Measurements from ENCODE around the gene LARP6.
"Not testable (repeated sequence)": the region's sequence is repeated elsewhere in the genome, so short reads cannot be mapped to it uniquely, and the experiment has no call there.

The LARP6 gene

DNA sequence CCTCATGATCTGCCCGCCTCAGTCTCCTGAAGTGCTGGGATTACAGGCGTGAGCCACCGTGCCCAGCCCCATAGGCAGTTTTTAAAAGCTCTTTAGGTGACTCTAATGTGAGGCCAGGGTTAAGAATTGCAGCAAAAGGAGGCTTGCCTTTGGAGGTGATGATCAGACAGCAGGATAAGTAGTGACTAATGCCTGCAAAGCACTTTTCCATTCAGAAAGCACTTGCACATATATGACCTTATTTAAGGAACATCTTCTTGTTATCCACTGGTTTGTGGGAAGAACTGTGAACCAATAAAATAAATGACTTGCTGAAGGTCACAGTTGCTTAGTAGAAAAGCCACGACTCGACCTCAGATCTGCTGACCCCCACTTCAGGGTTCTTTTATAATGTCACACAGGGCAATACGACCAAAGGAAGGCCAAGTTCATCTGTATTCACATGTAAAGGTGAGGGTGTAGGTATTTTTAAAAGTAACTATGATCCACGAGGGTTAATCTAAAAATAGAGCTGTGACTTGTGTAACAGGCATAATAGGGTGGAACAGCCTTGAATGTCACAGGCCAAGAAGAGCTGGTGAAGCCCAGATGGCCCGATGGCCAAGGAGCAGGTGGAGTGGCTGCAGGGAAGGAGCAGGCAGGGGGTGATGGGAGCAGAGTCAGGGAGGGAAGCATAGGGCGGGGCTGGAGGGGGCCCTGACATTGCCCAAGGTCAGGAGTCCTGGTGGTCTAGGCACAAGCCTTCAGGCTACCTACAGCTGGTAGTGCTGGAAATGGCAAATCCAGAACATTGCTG, 24.4 kb downstream of the LARP6 start:
- DNase-seq = no peak

GRCh38 chr15:70827721-70828120, 26.2 kb downstream of the LARP6 start:
- DNase-seq = no peak

- no peak for DNase-seq
Observed at GRCh38 chr15:70826634-70827033, 27.3 kb downstream of the LARP6 start.

GRCh38 chr15:70825841-70826240, 28.1 kb downstream of the LARP6 start:
- no peak for DNase-seq

DNA sequence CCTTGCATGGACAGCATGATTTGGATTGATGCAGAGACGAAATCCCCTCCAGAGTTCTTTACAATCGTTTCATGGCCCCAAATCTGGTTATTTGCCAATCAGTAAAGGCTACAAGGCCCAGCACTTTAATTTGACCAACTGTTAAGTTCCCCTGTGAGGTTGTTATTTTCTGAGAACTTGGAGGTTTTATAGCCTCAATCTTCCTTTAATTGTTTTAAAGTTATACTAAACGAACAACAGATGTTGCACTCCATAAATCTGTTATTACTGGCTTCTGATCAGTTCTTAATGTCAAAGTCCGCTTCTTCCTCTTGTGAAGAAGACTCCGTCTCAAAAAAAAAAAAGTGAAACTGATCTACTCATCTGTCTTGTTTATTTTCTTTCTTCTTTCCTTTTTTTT, 30.8 kb downstream of the LARP6 start:
- no peak for DNase-seq

DNA sequence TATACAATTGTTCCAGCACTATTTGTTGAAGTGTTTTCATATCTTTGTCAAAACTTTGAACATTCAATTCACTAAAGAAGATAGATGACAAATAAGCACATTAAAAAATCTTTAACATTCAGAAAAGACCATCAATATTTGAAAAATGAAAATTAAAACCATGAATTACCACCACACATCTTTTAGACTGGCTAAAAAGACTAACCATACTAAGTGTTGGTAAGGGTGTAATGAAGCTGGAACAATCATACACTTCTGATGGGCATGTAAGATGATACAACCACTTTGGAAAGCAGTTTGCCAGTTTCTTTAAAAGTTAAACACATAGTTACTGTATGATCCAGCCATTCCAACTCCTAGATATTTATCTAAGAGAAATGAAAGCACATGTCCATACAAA, 33.7 kb downstream of the LARP6 start:
- no peak for DNase-seq

DNA sequence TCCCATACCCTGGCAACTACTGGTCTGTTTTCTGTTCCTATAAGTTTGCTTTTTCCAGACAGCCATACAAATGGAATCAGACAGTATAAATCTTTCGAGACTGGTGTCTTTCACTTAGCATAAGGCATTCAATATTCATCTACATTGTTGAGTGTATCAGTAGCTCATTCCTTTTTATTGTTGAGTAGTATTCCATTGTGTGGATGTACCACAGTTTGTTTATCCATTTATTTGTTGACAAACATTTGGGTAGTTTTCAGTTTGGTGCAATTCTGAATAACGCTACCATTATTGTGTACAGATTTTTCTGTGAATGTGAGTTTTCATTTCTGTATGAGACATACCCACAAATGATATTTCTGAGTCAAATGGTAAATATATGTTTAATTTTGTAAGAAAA, 35.4 kb downstream of the LARP6 start:
- DNase-seq = no peak

DNA sequence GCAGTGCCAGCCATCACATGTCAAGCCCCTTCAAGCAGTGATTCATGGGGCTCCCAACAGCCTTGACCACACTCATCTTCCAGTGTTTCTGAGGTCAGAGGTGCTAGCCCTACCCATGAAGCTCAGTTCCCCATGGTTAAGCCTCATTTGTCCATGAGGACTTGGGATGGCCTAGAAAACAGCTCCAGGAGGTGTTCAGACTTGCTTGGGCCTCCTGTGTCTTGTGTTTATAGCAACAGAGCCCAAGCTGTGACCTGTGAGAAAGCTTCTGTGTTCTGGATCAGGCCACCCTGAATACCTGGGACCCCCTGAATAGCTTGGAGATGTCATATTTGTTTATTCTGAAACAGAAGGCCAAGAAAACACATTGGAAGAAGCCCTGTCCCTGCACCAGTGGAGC, 36.7 kb downstream of the LARP6 start:
- DNase-seq = no peak

DNA sequence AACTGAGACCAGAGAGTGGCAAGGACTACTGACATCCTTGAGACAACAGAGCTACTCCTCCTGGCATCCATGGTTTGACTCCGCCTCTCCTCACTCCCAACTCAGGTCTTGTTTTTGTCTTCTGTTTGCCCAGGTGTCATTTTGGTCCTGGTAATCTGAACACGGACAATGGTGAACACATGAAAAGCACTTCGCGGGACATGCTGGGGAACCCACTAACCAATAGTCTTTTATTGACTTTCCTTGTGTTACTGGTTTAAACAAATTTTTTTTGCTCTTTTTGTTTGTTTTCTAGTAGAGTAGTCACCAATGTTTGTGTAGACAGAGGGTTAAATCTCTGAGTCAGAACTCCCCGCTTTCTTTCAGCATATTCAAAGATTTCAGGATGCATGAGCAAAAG, 38.4 kb downstream of the LARP6 start:
- no peak for DNase-seq

DNA sequence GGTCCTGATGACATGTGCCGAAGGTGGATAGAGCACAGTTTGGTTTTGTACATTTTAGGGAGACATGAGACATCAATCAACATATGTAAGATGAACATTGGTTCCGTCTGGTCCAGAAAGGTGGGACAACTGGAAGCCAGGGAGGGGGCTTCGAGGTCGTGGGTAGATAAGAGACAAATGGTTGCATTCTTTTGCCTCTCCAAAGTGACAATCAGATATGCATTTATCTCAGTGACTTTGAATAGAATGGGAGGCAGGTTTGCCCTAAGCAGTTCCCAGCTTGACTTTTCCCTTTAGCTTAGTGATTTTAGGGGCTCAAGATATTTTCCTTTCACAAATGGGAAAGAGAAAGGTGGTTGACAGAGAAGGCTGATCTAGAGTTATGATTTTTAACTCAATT, 38.9 kb downstream of the LARP6 start:
- not testable (repeated sequence) for DNase-seq

- no peak for DNase-seq
Observed at GRCh38 chr15:70812827-70813364, 41.1 kb downstream of the LARP6 start.

GRCh38 chr15:70810916-70811578, 42.9 kb downstream of the LARP6 start:
- no peak for DNase-seq

DNA sequence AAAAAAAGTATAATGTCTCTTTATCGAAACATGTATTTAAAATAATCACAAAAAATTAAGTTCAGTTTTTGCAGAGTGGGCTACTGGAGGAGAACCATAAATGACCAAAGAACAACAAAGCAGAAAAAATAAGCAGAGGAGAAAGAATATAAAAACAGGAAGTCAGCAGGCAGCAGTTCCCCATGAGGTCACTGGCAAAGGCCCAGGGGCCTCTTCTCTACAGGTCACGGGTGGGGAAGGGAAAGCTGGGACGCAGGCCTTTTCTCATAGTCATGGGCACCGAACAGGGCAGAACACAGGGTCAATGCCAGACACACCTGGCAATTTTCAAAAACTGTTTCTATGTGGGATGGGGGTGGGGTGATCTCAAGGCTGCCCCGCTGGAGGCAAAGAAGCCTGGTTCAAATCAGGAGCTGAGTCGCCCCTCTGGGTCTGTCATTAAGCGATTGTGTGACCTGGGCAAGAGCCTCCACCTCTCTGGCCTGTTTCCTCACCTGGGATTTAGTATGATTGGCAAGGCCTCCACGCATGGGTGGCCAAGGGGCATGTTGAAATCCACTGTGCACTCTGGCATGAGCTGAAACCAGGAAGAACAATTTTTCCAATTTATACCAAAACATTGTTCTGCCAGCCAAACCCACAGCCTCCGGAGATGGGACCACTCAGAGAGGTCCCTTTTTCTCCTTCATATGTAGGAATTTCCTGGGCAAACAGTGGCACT, 46.8 kb downstream of the LARP6 start:
- DNase-seq = no peak

DNA sequence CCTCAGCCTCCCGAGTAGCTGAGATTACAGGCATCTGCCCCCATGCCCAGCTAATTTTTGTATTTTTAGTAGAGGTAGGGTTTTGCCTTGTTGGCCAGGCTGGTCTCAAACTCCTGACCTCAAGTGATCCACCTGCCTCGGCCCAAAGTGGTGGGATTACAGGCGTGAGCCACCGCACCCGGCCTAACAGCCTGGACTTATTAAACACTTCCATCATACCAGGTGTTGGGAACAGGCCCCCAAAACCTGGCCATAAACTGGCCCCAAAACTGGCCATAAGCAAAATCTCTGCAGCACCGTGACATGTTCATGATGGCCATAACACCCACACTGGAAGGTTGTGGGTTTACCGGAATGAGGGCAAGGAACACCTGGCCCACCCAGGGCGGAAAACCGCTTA, 49.6 kb downstream of the LARP6 start:
- not testable (repeated sequence) for DNase-seq

GRCh38 chr15:70802629-70803028, 51.3 kb downstream of the LARP6 start:
- DNase-seq = no peak

DNA sequence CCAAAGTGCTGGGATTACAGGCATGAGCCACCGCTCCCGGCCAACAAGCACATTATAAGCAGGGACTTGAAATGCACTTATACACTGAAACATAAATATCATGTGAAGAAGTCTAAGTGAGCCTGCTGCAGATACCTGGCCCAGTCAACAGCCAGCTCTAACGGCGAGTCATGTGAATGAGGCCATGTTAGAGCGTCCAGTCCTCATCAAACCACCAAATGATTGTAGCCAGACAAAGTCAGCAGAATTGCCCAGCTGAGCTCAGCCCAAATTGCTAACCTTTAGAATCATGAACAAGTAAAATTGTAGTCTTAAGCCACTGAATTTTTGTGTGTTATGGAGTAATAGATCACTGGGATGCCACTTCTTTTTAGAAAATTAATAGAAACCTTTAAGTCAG, 52.8 kb downstream of the LARP6 start:
- no peak for DNase-seq

DNA sequence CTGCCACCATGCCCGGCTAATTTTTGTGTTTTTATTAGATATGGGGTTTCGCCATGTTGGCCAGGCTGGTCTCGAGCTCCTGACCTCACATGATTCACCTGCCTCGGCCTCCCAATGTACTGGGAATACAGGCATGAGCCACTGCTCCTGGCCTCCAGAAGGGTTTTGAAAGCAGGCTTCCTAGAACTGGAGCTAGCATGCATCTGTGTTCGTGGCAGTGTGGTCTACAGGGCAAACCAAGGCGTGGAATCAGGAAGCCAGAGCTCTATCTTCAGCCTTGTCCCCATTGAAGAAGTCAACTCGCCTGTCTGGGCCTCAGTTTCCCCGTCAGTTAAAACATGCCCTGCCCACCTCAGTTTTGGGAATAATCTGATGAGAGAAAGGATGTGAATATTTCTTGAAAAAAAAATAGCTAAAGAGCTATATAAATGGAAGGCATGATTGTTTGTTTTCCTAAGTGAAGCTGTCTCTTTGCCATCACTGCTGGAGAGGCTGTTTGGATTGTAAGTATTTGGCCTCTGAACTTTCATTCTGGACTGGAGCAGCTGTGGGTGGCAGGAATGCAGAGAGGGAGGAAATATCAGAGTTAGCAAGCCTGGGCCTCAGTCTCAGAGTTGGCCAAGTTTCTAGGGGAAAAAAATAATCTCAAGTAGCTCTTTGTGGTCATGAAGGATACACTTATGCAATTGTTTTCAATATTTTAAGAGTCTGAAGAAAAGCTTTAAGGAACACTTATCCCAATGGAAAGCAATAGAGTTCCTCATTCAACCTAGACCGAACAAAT, 54.1 kb downstream of the LARP6 start:
- DNase-seq = no peak

- DNase-seq = no peak
Observed at GRCh38 chr15:70797464-70797863, 56.5 kb downstream of the LARP6 start.

GRCh38 chr15:70796516-70797310, 57.2 kb downstream of the LARP6 start:
- no peak for DNase-seq

GRCh38 chr15:70795311-70795665, 58.7 kb downstream of the LARP6 start:
- no peak for DNase-seq

DNA sequence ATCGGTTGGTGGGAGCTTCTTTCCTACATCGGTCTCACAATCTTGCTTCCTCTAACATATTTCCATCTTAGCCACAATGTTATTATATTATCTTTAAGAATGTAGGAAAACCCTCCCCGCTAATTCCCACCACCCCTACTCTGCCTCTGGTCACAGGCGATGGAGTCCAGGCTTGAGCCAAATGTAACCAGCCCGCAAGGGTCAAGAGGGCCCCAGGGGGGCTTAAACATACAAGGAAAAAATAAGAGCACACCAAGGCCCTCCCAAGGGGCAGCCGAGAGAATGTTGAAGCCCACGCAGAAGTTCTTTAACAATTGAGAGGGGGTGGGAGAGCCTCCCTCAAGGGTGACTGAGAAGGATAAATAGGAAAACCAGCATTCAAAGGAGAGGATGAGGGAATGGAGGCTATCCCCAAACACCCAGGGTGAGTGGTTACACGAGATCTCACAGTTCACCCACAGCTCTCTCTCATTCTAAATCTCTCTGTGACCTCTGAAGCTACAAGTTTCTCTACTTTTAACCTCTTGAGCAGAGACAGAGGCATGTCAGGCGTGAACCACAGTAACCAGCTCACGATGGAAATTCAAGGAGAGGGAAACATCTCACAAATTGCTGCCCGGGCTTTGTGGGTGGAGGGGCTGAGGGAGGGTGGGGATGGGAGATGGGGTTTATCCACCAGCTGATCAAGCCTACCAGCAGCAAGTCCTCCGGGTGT, 59.2 kb downstream of the LARP6 start:
- DNase-seq = no peak

Data from CD4-positive, alpha-beta T cell treated with Interleukin-17A for 1 hour (primary cell).